DMS53 (cell line): ENCODE data around the gene DOK1.
A peak's percentile ranks its signal among the peaks of the same experiment; 100 is the strongest.

Source experiments
- DNase-seq: peaks from one replicate; lab custom pipeline; 2025; lab: John Stamatoyannopoulos, UW

Gene DOK1

DNA sequence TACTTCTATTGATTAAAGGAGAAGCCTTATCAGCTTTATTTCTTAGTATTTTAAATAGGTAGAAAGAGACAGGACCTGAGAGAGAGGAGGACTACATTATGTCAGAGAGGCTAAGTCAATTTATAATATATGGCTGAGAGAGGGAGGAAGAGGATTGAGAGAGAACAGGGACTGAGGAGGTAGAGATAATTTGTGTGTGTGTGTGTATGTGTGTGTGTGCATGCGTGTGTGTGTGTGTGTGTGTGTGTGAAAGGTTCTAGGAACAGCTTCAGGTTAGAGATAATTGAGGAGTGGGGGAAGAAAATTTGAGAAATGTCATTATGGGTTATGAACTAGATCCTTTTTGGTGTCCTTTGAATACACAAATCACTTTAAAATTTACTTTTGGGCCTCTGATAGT is 15.2 kb downstream of the DOK1 start:
- no peak for DNase-seq

DNA sequence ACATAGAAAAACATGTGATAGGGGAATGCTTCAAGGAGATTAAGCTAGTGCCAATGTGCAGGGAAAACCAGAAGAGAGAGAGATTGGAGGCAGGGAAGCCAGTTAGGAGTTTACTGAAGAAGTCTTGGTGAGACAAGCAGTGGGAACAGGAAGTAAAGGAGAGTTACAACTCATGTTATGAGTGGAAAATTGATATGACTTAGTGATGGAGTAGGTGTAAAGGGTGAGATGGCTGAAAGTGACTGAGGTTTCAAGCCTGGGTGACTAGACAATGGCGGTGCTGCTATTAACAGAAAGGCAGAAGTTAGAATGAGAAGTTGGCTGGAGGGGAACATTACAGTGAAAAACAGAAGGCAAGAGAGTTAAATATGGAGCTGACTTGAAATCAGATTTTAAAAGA is 16.5 kb downstream of the DOK1 start:
- DNase-seq: no peak

DNA sequence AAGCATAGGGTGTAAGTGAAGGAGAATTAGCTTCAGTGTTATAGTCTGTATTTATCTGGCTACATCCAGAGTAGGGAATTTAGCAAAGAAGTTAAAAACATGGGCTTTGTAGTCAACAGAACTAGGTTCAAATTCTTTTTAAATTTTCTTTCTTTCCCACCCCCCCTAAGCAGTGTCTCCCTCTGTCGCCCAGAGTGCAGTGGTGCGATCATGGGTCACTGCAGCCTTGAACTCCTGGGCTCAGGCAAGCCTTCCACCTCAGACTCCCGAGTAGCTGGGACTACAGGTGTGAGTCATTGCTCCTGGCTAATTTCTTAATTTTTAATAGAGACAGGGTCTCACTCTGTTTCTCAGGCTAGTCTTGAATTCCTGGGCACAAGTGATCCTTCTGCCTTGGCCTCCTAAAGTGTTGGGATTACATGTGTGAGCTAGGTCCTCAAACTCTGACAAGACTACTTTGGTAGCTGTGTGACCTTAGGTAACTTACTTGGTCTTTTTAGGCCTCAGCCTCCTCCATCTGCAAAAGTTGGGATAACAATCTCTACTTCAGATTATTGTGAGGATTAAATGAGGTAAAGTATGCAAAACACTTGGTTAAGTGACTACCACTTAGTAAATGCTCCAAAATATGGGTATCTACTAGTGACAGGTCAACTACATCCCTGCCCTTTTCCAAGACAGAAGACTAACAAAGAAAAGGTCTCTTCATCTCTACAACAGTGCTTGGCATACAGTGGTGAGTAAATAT is 17.8 kb downstream of the DOK1 start:
- DNase-seq: peak; percentile 17

DNA sequence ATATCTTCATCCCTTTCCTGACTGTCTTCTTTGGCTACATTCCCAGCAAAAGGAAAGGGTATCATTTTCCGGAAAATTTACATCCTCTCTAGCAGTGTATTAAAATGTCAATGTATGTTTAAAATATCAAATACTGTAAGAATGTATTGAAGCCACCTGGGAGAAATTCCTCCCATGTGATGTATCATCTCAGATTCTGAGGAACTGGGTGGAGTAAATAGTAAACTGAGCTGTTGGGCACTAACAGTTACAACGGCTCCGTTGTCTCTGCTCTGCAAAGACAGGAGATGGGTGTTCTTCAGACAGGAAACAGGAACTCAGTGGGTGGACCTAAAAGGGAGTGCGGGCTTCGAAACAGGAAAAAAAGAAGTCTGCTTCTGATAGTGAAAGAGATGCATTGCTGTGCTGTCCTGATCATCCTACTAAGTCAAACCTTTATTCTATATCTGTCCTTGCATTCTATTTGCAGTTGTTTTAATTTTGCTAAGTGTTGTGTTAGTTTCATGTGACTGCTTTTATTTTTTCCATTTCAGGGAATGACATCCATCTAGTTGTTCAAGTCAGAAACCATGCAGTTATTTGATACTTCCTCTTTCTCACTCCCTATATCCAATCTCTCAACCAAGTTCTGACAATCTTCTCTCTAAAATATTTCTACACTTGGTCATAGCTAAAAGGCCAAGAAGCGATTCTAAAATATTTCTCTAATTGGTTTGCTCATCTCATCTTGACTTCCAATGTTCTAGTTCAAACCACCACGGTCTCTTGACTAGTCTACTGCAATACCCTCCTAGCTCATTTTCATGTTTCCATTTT is 19.4 kb downstream of the DOK1 start:
- no peak for DNase-seq

DNA sequence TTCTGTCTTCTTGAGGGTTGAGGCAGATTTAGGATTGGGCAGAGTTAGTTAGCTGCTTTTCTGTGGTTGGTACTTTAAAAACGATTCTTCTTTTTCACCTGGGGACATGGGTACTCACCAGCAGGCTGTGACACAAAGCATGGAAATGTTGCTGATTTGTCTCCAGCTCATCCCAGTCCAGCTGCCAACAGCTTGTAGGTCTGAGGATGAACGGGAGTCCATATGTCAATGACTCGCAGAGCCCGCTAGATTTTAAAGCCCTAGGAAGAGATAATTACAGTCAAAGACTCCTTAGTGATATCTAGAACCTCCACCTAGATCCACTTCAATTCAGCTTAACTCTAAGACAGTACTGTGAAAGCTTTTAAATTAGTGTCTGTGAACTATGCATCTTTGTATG is 20.8 kb downstream of the DOK1 start:
- DNase-seq: no peak

DNA sequence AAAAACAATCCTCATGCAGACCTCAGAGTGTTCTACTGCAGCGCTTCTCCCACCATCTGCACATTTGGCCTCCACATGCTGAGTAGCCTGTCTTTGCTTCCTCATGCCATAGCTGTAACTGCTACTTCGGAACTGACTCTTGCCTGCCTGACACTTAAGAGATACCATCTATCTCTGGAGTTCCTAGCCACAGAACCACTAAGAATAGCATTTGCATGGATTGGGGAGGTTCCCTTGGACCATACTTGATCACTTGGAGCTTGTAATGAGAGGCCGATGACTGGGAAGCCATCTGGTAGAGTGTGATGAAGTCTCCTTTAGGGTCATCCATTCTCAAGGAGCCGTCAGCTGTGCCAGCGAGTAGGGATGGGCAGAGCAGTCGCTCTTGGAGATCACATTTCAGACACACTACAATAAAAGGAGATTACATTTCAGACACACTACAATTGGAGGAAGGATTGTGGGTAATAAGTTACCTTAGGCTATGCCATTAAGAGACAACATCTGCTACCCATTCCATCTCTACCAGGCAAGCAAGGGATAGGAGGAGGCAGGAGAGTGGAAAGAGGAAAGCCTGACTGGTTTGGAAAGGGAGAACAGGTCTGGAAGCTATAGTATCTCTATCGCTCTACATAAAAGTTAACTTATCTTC is 21.8 kb downstream of the DOK1 start:
- DNase-seq: no peak

DNA sequence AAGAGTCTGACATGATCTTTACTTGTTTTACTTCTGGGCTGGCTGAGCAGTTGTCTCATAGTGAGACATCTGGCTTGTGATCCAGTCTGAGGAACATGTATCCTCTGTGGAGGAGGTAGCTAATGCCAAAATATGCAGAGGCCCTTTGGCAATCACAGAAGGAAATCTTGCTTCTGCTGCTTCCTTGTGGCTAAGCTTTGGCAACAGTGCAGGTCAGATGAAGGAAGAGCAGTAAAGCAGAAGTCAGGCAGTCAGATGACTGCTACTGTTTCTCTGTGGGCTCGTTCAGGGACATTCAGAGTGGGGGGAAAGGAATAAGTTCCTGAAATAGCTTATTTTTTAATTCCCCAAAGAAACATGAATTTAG is 22.3 kb downstream of the DOK1 start:
- no peak for DNase-seq

DNA sequence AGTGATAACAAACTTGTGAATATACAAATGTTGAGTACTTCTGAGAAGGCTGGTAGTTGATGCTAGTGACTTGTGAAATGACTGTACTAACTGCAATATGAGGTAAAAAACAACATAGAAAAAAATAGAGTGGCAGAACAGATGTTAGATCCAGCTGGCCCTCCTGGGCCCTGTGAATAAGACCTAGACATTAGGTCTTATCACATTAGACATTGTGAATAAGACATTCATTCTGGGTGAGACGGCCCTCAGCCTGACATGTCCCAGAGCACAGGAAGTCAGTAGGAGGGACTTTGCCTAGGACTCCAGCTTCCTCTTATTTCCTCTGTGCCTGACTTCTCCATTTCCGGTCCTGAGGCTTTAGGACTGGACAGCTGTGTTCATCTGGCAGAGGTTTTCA is 22.9 kb downstream of the DOK1 start:
- peak; percentile 8 for DNase-seq

DNA sequence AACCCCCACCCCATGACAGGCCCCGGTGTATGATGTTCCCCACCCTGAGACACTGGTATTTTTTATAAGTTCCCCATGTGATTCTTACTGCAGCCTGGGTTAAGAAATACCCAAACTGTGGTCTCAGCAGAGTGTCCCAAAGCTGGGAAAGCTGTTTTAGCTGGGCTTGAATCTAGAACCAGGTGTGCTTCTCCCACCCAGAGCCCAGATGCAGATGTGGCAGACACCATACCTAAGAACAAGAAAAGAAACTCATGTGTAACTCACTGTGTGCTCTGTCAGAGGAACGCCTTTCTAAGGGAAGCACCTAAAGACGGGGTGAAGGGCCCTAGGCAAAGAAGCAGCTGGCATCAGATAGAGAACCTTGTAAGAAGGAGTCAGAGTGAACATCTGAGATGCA is 23.9 kb downstream of the DOK1 start:
- DNase-seq: no peak

DNA sequence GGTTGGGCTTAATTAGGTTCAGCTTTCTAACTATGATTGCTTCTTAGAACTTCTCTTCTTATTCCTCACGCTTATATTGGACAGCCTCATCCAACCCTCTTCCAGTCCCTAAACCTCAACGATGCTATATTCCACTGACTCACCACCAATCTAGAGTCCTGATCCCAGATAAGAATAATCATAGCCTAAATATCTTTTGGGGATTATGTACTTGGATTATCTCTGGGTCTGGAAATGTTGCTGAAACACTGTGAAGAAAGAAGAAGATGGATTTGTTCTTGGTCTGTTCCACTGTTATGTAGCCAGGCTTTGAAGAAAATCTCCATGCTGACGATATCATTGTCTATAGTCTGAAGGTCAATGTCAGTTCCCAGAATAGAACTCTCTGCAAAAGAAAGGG is 26.9 kb downstream of the DOK1 start:
- DNase-seq: no peak

DNA sequence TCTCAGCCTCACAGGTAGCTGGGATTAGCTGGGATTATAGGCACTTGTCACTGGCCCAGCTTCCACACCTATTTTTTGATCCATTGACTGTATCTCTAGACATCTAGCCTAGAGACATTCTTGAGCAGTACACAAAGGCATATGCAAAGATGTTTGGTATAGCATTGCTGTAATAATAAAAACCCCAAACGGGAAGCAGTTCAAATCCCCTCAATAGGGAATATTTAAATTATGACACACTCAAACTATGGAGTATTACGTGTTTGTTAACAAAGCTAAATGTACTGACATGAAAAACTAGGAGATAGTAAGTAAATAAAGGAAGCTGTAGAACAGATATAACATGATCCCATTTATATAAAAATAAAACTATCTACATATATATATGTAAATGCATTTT is 27.7 kb downstream of the DOK1 start:
- no peak for DNase-seq

DNA sequence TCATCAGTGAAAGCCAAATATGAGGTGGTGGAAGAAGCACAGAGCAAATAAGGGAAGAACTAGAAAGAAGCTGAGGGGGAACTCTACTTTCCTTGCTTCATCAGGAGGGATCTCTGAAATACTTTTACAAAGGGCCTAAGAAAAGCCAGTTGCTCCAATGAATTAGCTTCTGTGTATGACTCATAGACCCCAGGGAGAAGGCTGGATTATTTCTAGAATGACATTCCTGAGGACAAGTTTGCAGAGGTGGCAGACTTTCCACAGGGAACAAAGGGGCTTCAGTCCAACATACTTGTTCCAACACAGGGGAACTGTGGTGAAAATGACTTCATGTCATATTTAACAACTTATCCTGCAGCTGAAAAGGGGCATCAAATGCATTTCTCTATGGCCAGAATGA is 29.0 kb downstream of the DOK1 start:
- DNase-seq: no peak

DNA sequence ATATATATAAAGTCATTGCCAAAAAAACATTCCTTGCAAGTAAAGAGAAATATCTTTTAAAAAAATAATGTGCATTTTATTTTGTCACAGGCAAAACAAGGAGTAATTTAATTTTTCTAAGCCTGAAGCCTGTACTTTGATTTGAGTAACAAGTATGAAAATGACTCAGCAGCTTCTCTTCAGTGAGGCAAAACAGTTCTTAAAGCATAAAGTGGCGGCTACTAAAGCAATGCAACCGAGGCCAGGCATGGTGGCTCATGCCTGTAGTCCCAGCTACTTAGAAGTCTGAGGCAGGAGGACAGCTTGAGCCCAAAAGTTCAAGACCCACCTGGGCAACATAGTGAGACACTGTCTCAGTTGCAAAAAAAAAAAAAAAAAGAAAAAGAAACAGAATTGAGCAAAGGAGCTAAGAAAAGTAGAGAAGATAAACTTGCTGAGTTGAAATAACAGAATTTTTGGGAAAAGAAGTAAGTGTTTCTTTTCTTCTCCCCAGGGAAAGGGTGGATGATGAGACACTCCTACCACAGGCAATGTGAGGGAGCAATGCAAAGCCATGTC is 29.6 kb downstream of the DOK1 start:
- no peak for DNase-seq

DNA sequence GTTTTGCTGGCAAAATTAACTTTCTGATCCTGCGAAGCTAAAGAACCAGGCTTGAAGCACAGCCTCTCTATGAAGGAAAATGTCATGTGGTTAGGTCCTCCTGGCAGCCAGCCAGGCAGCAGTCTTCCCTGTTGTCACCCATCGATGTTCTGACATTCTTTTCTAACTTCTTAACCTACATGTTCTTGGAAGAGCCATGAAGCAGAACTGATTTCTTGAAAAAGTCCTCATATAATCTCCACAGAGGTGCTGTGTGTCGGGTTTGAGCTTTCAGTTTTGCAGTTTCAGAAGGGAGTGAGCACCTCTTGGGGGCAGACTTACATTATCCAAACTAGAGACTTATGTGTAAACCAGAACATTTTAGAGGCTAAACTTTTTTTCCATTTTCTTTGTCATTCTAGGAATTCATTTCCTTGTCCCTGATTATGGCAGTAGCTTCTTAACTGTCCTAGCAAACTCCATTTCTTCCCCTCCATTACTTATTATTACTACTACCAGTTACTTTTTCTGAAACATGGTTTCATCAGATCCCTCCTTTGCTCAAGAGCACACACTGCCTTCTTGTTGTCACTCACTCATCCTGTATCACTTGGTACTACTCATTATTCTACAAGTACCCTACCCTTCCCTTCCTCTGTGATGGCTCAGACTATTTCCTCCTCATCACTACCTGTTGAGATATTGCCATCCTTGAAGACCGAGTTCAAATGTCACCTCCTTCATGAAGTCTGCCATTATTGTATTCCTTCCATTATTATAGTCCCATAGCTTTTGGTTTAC is 31.1 kb downstream of the DOK1 start:
- no peak for DNase-seq

DNA sequence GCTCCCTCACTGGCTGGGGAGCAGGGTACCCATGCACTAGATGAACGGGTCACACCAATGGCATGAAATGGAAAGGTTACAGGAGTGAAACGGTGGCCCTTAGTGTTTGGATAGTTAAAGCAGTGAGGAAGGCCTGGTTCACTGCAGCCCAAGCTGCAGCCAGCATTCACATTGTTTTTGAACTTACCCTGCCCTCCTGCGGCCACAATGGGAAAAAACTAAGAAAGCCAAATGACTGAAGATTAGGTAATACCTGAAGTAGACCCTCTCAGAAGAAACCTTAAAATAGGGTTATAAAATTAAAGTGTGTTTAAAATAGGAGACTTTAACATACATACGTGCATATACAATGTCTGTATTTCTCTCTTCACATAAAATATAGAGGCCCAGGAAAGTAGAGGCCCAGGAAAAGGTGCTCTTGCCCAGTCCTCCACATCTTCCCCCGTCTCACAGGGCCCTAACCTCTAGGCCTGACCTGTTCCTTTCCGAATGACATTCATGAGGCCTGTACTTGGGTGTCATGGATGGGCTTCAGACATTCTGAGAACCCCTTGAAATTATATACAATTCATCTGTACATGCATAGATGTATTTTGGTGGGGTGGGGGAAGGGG is 33.3 kb downstream of the DOK1 start:
- DNase-seq: peak; percentile 85

DNA sequence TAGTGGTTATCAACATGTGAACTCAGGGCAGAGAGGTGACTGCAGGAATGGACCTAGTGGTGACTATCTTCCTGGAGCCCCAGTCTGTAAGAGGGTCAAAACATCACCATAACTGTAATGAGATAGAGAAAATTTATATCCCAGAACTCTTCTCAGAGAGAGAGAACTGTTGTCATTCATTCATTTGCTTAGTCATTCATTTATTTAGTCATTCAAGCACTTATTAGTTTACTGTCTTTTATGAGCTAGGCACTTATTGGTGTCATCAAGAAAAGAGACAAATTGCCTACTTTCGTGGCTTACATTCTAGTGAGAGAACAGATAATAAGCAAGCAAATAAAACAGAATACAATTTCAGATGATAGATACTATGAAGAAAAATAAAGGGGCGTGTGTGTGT is 34.1 kb downstream of the DOK1 start:
- no peak for DNase-seq

DNA sequence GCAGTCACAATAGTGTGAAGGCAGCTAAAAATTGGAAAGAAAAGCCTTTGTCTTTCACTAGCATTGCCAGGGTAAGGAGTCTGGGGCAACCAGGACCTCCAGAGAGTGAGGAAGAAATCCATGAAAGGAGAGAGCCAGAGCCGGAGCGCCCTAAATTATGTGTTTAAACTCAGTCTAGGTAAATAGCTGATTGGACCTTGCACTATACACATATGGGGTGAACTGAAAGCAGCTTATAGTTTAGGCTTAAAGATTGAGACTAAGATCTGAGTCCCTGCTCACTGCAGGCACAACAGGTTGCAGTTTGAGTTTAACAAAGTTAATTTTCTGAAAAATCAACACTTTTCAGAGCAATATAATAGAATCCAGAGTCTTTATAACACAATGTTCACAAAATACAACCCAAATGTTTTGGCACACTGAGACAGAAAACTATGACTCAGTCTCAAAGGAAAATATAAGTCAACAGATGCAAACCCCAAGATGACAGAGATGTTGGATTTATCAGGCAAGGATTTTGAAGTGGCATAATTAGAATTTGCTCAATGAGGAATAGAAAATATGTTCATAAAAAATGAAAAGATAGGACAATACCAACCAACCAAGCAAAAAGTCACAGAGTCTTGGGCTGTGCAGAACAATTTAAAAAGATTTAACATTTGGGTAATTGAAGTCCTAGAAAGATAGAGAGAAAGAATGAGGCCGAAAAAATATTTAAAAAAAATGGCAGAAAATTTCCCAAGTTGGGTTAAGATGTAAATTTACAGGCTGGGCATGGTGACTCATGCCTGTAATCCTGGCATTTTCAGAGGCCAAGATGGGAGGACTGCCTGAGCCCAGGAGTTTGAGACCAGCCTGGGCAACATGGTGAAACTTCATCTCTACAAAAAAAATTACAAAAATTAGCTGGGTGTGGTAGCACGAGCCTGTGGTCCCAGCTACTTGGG is 39.6 kb downstream of the DOK1 start:
- no peak for DNase-seq

DNA sequence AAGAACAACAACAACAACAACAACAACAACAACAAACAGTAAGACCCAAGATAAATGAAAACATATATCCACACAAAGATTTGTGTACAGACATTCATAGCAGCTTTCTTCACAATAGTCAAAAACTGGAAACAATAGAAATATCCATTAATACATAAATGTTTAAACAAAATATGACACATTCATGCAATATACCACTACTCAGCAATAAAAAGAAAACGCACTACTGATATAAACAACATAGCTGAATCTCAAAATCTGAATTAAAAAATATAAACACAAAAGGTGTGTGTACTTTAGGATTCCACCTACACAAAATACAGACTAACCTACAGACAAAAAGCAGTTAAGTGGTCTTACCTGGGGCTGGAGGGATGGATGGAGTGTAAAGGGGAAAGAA is 42.1 kb downstream of the DOK1 start:
- no peak for DNase-seq

DNA sequence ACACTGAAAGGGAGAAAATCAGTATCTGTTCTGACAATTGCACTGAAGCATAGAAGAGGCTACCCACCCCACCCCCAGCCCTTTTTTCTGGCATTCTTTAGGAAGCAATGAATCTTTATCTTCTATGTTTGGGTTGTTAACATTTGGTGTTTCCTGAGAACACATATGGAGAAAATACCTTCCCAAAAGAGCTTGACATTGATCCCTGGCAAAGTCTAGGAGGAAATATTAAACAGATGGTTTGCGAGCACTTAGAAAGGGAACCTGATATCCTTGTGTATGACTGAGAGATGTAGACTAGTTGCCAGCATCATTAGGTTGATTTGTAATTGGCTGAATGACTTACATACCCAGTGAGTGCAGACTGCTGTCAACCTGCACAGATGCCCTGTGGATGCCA is 42.9 kb downstream of the DOK1 start:
- DNase-seq: peak; percentile 65

DNA sequence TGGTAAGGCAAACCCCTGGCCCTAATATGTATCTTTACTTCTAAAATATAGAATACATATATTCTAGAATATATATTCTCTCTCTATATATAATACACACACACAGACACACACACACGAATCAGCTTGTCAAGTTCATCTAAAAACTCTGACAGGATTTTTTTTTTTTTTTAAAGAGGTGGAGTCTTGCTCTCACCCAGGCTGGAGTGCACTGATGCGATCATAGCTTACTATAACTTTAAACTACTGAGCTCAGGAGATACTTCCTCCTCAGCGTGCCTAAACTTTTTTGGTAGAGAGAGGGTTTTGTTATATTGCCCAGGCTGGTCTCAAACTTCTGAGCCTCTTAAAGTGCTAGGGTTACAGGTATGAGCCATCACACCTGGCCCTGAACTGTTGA is 45.2 kb downstream of the DOK1 start:
- peak; percentile 42 for DNase-seq
